D721Med (cell line): Measurements from ENCODE around the gene TMEM108.

ENCODE experiments used
- DNase-seq: peaks from one replicate; pipeline ENCODE4 v3.0.0; 2011; ENCODE audit warnings: low spot score; ENCODE audit not compliant: insufficient read length
- FAIRE-seq: peaks from 2 replicates; lab custom pipeline; 2011; peaks lifted over from hg19 to GRCh38; lab: Jason Lieb, UNC
- TF ChIP-seq, protein P1 (sequence below): IDR thresholded peaks from 2 replicates; pipeline ENCODE4 v1.5.1; 2012; ENCODE audit warnings: mild to moderate bottlenecking, control low read depth; ENCODE audit not compliant: insufficient read depth; ENCODE audit errors: missing control alignments

The TMEM108 gene

DNA sequence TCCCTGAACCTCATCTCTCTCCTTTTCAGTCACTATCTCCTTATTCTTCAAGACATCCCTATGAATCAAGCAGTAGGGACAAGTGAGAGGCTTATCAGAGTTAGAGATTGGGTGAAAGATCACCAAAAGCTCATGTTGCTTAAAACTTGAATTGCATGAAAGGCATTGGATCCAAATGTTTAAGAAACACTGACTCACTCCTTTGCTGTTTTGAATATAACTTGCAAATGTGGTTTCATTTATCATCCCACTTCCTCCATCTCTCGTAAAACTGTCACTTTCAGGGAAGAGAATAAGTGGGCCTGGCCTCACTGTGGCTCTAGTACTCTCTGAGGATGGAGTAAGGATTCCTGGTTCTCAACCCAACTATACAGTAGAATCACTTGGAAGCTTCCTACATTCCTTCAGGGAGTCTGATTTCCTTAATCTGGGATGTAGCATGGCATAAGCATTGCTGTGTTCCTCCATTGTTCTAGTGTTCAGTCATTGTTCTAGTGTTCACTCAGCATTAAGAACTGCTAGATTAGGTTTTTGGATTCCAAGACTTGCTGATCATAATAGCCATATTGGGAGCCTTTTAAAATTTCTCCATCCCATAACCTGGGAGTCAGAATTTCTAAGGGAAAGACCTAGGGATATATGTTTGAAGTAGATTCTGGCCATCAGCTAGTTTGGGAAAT is 171.8 kb downstream of the TMEM108 start:
- FAIRE-seq (no peak), DNase-seq (no peak)
- TF ChIP-seq, protein P1, sequence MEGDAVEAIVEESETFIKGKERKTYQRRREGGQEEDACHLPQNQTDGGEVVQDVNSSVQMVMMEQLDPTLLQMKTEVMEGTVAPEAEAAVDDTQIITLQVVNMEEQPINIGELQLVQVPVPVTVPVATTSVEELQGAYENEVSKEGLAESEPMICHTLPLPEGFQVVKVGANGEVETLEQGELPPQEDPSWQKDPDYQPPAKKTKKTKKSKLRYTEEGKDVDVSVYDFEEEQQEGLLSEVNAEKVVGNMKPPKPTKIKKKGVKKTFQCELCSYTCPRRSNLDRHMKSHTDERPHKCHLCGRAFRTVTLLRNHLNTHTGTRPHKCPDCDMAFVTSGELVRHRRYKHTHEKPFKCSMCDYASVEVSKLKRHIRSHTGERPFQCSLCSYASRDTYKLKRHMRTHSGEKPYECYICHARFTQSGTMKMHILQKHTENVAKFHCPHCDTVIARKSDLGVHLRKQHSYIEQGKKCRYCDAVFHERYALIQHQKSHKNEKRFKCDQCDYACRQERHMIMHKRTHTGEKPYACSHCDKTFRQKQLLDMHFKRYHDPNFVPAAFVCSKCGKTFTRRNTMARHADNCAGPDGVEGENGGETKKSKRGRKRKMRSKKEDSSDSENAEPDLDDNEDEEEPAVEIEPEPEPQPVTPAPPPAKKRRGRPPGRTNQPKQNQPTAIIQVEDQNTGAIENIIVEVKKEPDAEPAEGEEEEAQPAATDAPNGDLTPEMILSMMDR = no peak

DNA sequence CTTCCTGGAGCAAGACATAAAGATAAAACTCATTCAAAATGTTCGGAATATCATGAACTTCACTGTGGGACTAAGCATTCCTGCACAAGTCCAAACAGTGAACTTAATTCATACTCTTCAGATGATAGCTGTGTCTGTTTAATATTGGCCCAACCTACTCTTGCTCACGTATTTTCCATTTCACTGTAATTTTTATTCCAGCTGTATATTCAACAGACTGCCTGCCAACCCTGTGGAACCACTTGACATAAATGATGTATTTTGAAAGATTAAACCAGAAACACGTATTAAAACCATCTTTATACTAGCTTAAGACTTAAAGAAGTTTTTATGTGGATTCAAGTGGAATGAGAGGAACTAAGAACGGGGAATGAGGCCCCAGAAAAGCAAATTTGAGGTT is 172.5 kb downstream of the TMEM108 start:
- DNase-seq (no peak), FAIRE-seq (no peak)
- TF ChIP-seq, protein P1 = no peak

- FAIRE-seq = peak; percentile 48
- DNase-seq = no peak
- TF ChIP-seq, protein P1 = no peak
Measured at GRCh38 chr3:133211449-133211848, 173.3 kb downstream of the TMEM108 start.

DNA sequence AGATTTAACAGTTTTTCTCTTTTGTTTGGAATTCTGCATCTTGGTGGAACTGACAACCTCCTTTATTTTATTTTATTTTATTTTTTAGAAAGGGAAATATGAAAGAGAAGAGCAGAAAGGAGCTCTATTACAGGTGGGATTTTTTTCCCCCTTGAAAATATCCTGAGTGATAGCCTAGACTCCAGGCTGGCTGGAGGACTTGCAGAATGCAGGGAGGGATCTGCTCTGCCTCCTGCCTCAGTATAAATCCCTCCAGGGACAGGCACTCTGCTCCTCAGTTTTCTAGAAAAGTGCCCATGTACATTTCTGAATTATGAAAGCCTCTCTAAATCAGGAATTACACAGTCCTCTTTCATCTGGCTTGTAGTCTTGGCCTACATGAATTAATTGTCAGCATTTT is 173.7 kb downstream of the TMEM108 start:
- no peak for FAIRE-seq
- TF ChIP-seq, protein P1 = no peak
- DNase-seq = no peak

DNA sequence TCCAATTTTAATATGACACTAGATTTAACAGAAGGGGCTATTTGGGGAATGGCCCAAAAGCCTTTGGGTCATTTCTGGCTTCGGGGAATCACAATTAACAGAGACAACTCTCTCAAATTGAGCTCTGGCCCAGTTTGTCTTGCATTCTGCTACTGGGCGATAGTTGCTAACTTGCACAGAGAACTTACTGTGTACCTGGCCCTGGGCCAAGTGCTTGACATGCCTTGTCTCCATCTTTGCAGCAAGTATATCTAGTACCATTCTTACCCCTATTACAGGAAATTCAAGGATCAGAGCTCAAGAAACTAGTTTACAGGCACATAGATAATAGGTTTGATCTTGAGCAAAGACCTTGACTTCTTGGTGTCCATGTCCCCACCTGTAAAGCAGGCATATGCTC is 175.7 kb downstream of the TMEM108 start:
- FAIRE-seq (no peak), DNase-seq (no peak)
- TF ChIP-seq, protein P1 = no peak

DNA sequence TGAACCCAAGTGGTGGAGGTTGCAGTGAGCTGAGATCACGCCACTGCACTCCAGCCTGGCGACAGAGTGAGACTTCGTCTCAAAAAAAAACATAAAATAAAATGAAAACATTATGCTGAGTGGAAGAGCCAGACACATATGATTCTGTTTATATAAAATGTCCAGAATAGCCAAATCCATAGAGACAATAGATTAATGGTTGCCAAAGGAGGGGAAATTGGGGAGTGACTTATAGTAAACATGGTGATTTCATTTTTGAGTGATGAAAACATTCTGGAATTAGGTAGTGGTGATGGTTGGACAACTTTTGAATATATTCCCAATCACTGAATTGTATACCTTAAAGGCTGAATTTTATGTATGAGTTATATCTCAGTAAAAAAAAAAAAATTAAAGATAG is 189.6 kb downstream of the TMEM108 start:
- TF ChIP-seq, protein P1 = no peak
- FAIRE-seq (no peak), DNase-seq (no peak)

DNA sequence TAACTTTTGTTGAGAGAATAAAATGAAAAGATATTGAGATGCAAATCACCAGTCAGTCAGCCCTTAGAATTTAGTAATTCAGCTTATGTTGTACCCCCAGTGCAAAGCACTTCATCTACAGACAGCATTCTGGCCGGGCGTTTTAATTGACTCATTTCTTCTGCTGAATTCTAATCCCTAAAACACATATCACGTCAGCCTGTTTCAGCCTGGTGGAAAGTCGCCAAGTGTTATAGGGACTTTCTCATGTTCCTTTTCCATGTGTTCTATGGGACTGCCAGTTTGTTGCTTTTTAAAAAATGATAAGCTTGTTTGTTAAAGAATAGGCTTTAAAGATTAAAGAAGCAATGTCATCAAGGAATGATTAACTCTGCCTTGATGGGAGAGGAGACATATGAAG is 192.0 kb downstream of the TMEM108 start:
- no peak for DNase-seq
- TF ChIP-seq, protein P1 = no peak
- FAIRE-seq = peak; percentile 86
